HG03558 (cell line): Measurements from ENCODE around the gene DDX11.
A peak's percentile ranks its signal among the peaks of the same experiment; 100 is the strongest.
"Not testable (repeated sequence)": the region's sequence is repeated elsewhere in the genome, so short reads cannot be mapped to it uniquely, and the experiment has no call there.

Experiments
- ATAC-seq: cut with Tn5 transposase; IDR thresholded peaks from one replicate; pipeline ENCODE4 v1.9.1; 2021; ENCODE audit warnings: moderate number of reproducible peaks; ENCODE audit not compliant: unreplicated experiment; ENCODE audit errors: extremely low read depth

Gene DDX11

DNA sequence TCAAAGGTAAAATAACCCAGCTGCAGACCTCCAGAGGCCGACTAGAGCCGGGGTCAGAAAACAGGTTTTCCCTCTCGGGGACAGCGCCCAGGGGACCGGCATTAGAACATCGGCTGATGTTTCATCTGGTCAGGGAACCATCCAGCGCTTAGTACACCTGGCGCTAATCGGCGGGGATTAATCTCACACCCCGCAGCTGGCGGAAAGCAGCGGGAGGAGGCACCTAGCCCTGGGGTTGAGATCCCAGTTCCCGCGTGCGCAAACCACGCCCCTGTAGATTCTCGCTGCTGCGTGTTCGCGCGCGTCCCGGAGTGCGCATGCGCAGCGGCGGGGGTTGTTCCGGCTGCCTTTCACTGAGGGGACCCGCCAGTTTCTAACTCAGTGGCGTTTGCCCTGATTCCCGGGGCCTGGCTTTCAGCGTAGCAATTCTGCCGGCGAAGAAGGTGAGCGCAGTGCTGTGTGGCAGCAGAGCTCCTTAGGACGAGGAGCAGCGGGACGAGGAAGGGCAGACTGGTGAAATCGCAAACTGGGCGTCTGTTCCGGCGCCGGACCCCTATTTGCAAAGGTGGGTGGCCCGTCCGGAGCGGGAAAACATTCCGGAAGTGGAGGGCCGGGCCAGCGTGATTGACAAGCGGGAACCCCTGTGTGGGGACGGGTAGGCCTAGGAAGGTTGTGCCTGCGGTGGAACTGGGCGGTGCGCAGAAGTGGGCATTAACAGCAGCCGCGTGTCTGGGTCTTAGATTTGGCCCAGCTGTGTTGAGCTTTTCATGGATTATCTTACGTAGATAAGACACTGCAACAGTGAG lies at the start of gene DDX11:
Gene DDX11 (plus strand): TSS at position 334 of the 806 bp plus-strand sequence. CDS start 4,534 bp downstream, outside the sequence.
- ATAC-seq = peak; percentile 87

DNA sequence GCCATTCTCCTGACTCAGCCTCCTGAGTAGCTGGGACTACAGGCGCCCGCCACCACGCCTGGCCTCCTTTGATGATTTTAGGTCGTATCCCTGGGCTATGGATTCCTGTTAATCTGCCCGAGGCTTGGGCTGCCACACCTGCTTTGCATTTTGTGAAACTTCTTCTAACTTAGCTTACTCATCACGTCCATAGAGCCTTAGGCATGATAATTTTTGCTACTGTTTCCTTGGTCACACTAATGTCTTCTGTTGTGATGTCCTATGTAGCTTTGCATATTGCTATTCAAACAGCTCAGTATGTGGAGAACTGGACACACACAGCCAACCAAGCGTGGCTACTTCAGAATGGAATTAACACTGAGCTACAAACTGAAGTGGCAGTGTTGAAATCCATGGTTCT lies 47.5 kb upstream of the DDX11 start:
- ATAC-seq = no peak

- not testable (repeated sequence) for ATAC-seq
Observed at GRCh38 chr12:31027006-31027405, 46.7 kb upstream of the DDX11 start.

DNA sequence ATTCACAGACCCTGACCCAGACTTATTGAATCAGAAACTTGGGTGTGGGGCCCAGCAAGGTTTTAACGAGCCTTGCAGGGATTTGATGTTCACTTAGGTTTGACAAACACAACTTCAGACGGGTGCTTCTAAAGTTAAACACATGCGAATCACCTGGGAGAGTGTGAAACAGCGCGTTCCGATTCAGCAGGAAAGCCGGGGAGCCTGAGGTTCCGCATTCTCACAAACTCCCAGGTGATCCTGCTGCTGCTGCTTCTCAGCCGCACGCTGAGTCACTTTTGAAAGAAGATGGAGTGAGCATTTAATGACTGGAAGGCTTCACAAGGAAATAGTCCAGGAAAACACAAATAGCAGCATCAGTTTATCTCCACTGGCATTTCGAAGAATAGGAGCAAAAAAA lies 44.2 kb upstream of the DDX11 start:
- no peak for ATAC-seq

DNA sequence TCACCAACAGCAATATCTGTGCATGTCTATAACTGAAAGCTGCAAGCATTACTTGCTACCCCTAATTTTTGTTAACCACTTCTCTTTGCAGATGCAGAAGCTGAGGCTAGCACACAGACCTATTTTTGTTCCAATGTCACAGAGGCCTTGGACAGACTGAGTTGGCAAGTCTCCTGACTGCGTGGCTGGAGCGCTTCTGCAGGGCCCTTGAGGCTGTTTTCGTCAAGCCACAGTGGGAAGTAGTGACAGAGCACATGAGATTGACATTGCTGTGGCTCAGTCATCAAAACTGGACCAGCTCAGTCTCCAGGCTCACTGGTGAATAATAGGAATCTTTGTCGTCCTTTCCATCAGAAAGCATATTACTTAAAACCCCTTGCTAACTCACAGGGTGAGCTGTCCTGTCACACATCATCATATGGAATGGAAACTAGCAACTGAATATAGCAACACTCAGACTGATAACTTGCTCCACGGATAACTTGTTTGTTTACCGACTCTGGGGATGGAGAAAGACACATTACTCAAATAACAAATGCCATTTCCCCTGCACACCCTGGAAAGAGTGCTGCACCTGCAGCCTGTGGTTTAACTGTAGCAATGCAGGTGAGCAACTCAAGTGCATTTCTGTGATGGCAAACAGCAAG lies 43.6 kb upstream of the DDX11 start:
- ATAC-seq = no peak

GRCh38 chr12:31031951-31032335 lies 41.7 kb upstream of the DDX11 start:
- ATAC-seq = no peak

DNA sequence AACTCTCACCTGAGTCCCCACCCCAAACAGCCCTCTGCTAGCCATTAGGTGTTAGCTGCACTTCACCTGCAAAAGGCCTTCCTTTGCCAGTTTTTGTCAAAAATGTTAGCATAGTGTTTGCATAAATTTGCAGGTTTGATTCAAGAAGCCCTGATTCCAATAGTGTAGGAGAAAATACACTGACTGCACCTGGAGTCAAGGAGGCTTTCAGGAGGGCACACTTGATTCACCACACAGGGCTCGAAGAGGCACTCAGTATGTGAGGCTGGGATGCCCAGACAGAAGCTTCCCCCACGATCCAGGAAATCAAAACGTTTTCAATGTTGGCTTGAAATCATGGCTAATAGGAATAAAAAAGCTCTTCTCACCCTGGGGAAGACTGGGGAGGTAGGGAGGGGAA lies 40.5 kb upstream of the DDX11 start:
- ATAC-seq = no peak

DNA sequence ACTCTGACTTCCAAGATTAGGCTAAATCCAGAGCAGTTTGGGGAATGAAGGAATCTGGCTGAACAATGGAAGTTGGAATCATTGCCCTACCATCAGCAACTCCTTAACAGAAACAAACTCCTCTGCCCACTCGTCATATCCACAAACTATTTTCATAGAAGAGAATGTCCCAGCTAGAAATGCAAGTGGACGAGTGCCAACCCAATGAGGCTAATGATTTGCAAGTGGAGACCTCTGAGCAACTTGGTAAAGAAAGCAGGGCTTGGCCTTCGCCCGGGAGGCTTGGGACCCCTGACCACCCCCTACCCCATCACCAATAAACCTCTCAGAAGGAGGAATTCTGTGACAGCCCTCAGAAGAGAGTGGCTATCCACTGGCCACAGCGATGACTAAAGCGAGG lies 40.0 kb upstream of the DDX11 start:
- ATAC-seq = no peak

DNA sequence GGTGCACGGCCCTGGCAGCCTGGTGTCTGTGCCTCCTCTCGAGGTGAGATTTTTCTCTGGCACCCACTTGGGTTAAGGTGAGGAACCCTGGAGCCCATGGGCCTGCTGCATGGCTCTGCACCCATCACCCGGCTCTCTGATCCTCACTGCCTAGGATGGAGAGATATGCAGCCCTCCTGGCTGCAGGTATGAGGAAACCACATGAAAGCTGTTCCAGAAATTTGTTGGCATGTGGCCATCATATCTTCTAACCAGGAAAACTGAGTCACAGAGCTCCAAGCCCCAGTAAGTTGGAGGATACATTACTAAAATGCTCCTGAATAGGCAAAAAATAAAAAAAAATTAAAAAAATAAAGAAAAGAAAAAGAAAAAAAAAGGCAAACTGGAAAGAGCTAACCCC lies 39.3 kb upstream of the DDX11 start:
- no peak for ATAC-seq

- ATAC-seq = no peak
Observed at GRCh38 chr12:31035226-31035625, 38.4 kb upstream of the DDX11 start.

GRCh38 chr12:31035967-31036665 lies 37.5 kb upstream of the DDX11 start:
- no peak for ATAC-seq

- no peak for ATAC-seq
Observed at GRCh38 chr12:31037028-31037427, 36.6 kb upstream of the DDX11 start.

DNA sequence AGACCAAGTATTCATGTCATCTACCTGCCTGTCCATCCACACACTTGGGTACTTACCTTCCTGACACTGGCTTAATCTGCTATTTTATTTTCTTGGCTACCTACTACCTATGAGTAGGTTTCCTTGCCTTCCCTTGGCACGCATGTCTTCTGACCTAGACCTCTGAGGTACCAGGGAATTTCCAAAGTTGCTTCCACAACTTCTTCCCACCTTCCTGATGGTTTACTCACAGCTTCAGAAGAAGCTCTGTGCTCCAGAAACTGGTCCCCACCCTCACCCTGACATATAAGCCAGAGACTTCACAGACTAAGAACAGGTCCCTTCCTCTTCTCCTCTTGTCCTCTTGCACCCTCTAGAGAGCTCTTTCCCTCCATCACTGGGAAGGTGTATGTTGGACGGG lies 35.7 kb upstream of the DDX11 start:
- no peak for ATAC-seq

DNA sequence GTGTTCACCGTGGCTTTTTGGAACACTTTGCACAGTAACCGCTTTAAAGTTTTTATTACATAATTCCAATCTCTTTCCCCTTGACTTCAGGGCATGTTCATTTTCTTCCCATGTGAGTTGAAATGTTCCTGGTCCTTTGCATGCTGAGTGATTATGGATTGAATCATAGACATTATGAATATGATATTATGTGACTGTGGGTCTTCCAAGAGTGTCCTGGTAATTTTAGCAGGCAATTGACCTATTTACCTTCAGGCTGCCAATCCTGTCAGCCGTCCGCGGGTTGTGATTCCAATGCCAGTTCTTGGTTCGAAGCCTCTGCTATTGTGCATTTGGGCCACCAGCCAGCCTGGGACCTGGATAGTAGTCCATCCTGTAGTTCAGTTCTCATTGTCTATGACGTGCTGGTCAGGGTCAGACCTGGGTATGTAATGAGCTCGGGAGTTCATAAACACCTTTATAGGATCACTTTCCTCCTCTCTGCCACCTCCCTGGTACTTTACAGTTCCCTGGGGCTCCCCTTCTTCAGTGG lies 32.6 kb upstream of the DDX11 start:
- no peak for ATAC-seq

DNA sequence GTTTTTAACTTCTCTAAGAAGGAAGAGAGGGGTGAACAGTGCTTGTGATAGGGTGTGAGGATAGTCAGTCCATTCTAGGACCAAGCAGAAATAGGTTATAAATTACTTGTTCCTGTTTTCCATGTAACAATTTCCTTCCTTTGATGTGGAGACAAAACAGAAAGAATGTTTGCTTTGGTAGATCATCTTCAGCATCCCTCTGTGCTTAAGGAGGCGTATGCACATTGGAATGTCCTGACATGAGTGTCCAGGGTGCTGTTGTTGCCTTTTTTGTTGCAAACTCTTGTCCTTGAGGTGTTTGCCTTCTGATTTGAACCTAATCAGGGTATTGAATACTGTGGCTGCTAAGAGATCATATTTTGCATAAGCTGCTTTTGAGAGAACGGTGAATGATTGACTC lies 23.5 kb upstream of the DDX11 start:
- not testable (repeated sequence) for ATAC-seq

GRCh38 chr12:31050548-31050947 lies 23.1 kb upstream of the DDX11 start:
- not testable (repeated sequence) for ATAC-seq

DNA sequence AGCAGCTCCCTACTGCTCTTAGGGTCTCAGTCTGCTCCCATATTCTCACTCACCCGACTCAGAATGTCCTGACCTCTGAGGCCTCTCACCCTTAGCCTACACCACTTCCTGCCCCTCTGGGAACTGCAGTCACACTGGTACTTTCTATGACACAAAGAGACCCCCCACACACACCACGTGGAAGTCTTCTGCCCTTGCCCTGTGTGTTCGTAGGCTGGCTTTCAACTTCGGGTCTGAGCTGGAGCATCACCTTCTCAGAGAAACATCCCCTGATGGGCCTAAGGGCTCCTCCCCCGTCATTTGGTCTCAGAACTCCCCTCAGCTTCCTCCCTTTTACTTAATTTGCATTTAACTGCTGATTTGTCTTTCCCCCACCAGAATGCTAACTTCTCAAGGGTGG lies 22.0 kb upstream of the DDX11 start:
- peak; percentile 86 for ATAC-seq

- not testable (repeated sequence) for ATAC-seq
Observed at GRCh38 chr12:31052121-31052520, 21.5 kb upstream of the DDX11 start.

GRCh38 chr12:31052666-31053439 lies 20.8 kb upstream of the DDX11 start:
- not testable (repeated sequence) for ATAC-seq

GRCh38 chr12:31053944-31054343 lies 19.7 kb upstream of the DDX11 start:
- not testable (repeated sequence) for ATAC-seq
